Medulla oblongata (tissue), 1 donor: ENCODE data around the gene TMOD1.
"Not testable (repeated sequence)": the region's sequence is repeated elsewhere in the genome, so short reads cannot be mapped to it uniquely, and the experiment has no call there.

Source experiments
- DNase-seq: peaks from one replicate; pipeline ENCODE4 v3.0.0-alpha.2; 2015; ENCODE audit errors: extremely low spot score

TMOD1 gene

GRCh38 chr9:97594381-97594921 lies 93.0 kb downstream of the TMOD1 start:
- no peak for DNase-seq

GRCh38 chr9:97596906-97597305 lies 95.4 kb downstream of the TMOD1 start:
- DNase-seq = no peak

GRCh38 chr9:97598461-97599288 lies 97.2 kb downstream of the TMOD1 start:
- DNase-seq = peak; percentile 91

GRCh38 chr9:97599314-97599846 lies 97.9 kb downstream of the TMOD1 start:
- DNase-seq = no peak

- no peak for DNase-seq
These were observed 99.2 kb downstream of the TMOD1 start for GRCh38 chr9:97600531-97601227.

DNA sequence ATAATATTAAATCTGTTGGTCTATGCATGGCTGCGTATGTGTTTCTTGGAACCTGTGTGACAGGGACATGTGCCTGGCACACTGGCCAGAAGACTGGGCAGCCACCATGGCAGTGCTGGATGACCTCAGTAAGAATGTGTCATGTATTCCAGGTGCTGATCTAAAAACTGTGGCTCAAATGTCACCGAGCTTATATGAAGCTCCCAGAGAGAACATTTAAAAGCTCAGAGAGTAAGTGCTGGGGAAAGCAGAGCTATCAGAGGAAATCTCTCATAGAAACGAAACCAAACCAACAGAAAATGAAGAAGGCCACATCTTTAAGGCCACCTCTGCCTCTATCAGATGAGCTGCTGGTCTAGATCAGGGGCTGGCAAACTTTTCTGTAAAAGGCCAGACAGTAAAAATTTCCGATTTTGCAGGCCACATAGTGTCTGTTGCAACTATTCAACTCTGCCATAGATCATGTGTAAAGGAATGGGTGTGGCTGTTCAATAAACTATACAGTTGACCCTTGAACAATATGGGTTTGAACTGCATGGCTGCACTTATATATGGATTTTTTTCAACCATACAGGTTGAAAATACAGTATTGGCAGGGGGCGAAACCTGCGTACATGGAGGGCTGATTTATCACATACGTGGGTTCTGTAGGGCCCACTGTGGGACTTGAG lies 99.9 kb downstream of the TMOD1 start:
- no peak for DNase-seq

GRCh38 chr9:97602430-97602829 lies 101.0 kb downstream of the TMOD1 start:
- no peak for DNase-seq

DNA sequence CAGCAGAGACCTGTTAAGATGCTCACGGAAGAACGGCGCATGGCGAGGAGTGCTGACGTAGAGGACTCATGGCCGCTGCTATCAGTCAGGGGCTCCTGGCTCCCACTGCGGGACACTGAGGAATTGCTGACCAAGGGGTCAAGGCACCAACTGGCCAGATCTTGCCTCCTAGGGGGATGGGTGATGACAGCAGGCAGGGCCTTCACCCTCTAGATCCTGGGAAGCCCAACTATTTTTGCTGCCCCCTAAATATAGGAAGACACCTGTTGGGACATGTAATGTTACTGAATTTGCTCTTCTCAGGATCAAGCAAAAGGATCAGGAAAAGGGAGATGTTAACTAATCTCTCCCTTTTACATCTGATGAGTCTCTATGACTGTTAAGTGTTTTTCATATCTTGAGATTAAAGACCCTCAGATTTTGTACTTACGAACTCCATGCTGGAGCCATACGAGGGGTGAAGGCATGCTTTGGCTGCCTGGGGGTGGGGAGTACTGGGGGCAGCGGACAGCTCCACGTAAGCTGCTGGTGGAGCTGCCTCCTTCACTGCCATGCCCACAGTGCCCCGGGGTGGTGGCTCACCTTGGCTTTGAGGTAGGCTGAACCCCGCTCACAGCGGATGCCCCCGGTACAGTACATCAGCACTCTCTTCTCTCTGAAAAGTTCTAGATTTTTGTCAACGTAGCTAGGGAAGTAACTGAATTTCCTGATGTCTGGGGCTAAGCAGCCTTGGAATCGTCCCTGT lies 103.6 kb downstream of the TMOD1 start:
- DNase-seq = no peak

GRCh38 chr9:97615439-97616072 lies 114.1 kb downstream of the TMOD1 start:
- peak; percentile 90 for DNase-seq

- no peak for DNase-seq
These were observed 116.5 kb downstream of the TMOD1 start for GRCh38 chr9:97617939-97618416.

GRCh38 chr9:97620063-97620462 lies 118.6 kb downstream of the TMOD1 start:
- not testable (repeated sequence) for DNase-seq

GRCh38 chr9:97622483-97622882 lies 121.0 kb downstream of the TMOD1 start:
- not testable (repeated sequence) for DNase-seq

DNA sequence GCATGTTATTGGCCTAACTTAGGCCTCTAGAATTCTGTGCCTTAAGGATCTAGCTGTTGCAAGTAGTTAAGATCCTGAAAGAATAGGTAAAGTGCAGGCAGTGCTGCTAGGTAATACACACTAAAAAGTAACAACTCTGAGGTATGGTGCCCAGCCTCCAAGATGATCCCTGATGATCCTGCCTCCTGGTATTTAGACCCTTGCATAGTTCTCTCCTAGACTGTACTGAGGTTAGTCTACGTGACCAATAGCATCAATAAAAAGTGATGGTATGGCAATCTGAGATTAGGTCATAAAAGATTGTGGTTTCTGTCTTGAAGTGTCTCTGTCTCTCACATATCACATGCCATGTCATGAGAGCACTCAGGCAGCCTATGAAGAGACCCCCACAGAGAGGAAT lies 122.5 kb downstream of the TMOD1 start:
- no peak for DNase-seq

- no peak for DNase-seq
These were observed 124.2 kb downstream of the TMOD1 start for GRCh38 chr9:97625620-97626019.

DNA sequence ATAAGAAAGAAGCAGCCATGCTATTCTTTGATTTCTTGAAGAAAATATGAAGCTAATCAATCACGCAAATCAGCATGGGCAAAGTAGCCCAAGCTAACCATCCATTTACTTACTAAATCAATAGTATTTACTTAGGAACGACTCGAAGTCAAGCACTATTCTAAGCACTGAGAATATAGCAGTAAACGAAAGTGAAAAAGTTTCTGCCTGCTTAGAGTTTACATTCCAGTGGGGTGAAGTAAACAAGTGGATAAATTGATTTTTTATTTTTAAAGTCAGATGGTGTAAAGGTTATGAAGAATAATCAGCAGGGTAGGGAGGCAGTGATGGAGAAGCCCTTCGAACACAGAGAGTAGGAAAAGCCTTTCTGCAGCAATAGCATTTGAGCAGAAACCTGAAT lies 126.2 kb downstream of the TMOD1 start:
- no peak for DNase-seq

DNA sequence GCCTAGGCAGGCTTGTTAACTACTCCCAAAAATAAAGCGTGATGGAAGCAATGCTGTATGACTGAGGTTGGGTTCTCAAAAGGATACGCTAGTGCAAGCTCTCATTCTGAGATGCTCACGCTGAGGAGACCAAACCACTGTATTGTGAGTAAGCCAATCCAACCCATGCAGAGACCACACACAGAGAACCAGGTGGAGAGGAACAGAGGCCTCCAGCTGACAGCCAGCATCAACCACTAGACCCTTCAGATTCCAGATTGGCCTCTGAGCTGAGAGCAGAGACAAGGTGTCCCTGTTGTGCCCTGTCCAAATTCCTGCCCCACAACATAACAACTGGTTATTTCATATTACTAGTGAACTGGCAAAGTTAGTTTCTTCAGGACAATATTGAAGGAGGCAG lies 127.2 kb downstream of the TMOD1 start:
- no peak for DNase-seq

DNA sequence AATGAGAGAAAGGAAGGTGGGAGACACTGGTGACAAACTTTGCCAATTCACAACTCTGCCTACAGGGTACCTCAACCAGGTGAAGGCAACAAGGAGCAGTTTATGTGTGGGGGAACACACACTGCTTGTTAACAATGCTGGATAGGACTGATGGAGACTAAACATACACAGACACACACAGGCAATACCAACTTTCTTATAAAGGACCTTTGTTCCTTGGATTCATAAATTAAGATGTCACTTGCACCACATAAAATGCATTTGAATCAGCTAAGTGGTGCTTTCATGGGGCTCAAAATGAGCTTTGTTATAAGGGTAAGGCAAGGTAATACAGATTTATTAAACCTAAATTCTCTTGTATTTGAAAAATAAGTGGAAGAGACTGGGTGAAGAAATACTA lies 127.7 kb downstream of the TMOD1 start:
- no peak for DNase-seq

- DNase-seq = no peak
These were observed 129.1 kb downstream of the TMOD1 start for GRCh38 chr9:97630591-97630990.

DNA sequence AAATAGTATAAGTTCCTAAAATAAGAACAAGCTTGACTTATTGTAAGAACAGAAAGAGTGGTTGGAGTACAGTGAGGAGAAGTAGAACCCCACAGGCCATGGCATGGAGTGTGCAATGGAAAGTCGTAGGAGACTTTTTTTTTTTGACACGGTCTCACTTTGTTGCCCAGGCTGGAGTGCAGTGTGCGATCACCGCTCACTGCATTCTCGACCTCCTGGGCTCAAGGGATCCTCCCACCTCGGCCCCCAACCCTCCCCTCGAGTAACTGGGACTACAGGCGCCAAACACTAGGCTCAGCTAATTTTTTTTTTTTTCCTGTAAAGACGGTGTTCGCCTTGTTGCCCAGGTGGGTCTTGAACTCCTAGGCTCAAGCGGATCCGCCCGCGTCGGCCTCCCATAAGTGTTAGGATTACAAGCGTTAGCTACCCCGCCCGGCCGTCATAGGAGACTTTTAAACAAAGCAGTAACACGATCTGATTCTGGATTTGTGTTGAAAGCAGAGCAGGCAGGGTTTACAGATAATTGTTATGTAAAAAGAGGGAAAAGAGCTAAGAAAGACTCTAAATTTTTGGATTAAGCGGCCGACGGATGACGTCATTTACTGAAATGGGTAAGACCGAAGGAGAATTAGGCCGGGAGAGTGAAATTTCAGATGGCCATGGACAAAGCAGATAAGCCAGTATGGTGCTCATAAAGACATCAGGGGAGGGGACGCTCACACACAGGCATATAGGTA lies 130.9 kb downstream of the TMOD1 start:
- DNase-seq = peak; percentile 62
